HepG2 (cell line): ENCODE data around the gene MSANTD2. TPM values are rescaled to one million over a fixed set of nuclear protein-coding genes. Genes with fewer than 3 reads are reported as not detected.

ENCODE experiments used
- BCL3 ChIP-seq: sonication (generic); formaldehyde crosslinking; IDR thresholded peaks from 2 replicates; pipeline ENCODE4 v1.5.1; 2020; ENCODE audit warnings: mild to moderate bottlenecking, missing genetic modification reagents, moderate library complexity
- CREB3 ChIP-seq: sonication (generic); formaldehyde crosslinking; IDR thresholded peaks from 2 replicates; pipeline ENCODE4 v1.5.0; 2020; ENCODE audit warnings: missing genetic modification reagents
- HDAC2 ChIP-seq: sonication (generic); formaldehyde crosslinking; IDR thresholded peaks from 2 replicates; pipeline ENCODE4 v1.4.0; 2020; ENCODE audit warnings: missing genetic modification reagents
- LCORL ChIP-seq, 2 experiments: fragments of 450-650 bp in 1 of 2; sonication (generic) in 1 of 2; formaldehyde crosslinking in 1 of 2; IDR thresholded peaks; 2 replicates each; pipeline versions ENCODE4 v1.5.0 to v1.6.1; 2017 to 2020; ENCODE audit warnings: antibody characterized with exemption in 1 of 2, missing genetic modification reagents in 1 of 2
- MAX ChIP-seq: IDR thresholded peaks from 2 replicates; pipeline ENCODE4 v1.6.1; 2012; ENCODE audit warnings: inconsistent platforms
- MED1 ChIP-seq: sonication (generic); formaldehyde crosslinking; IDR thresholded peaks from 2 replicates; pipeline ENCODE4 v1.4.0; 2020; ENCODE audit warnings: missing genetic modification reagents
- MIER3 ChIP-seq: IDR thresholded peaks from 2 replicates; pipeline ENCODE4 v1.6.1; 2016; ENCODE audit warnings: missing compliant biosample characterization, borderline replicate concordance
- PBX3 ChIP-seq: sonication (generic); formaldehyde crosslinking; IDR thresholded peaks from 2 replicates; pipeline ENCODE4 v1.8.1; 2023; ENCODE audit warnings: missing genetic modification reagents, inconsistent platforms, borderline replicate concordance
- REL ChIP-seq: sonication (generic); formaldehyde crosslinking; conservative IDR thresholded peaks from 2 replicates; pipeline ENCODE4 v1.8.0; 2022; ENCODE audit warnings: mild to moderate bottlenecking, missing genetic modification reagents, moderate library complexity
- RNF219 ChIP-seq: sonication (generic); formaldehyde crosslinking; IDR thresholded peaks from 2 replicates; pipeline ENCODE4 v1.5.0; 2020; ENCODE audit warnings: mild to moderate bottlenecking, missing genetic modification reagents
- ZBTB10 ChIP-seq: sonication (generic); formaldehyde crosslinking; IDR thresholded peaks from 2 replicates; pipeline ENCODE4 v1.4.0; 2020; ENCODE audit warnings: missing genetic modification reagents, borderline replicate concordance
- ZBTB43 ChIP-seq: sonication (generic); formaldehyde crosslinking; conservative IDR thresholded peaks from 2 replicates; pipeline ENCODE4 v1.4.0; 2020; ENCODE audit warnings: missing genetic modification reagents
- ZNF431 ChIP-seq: sonication (generic); formaldehyde crosslinking; IDR thresholded peaks from 2 replicates; pipeline ENCODE4 v1.9.0; 2022; ENCODE audit warnings: missing genetic modification reagents, low read depth, mild to moderate bottlenecking, borderline replicate concordance
- ZNF703 ChIP-seq: sonication (generic); formaldehyde crosslinking; IDR thresholded peaks from 2 replicates; pipeline ENCODE4 v1.5.1; 2020; ENCODE audit warnings: missing genetic modification reagents, mild to moderate bottlenecking, moderate library complexity, borderline replicate concordance
- ZZZ3 ChIP-seq: sonication (generic); formaldehyde crosslinking; IDR thresholded peaks from 2 replicates; pipeline ENCODE4 v1.4.0; 2020; ENCODE audit warnings: missing genetic modification reagents, mild to moderate bottlenecking, borderline replicate concordance
- polyA plus RNA-seq, 8 experiments: library from polyadenylated mRNA; depleted of rRNA in 3 of 8; stranded (reverse) in 7 of 8; unstranded in 1 of 8; fragments of >200 nt; fragmentation: Illumina TruSeq in 4 of 8; extraction: Trizol in 4 of 8; gene quantifications; 2 replicates each; pipeline versions ENCODE4 v1.2.1 to v1.2.3, GENCODE V29; 2011 to 2016; ENCODE audit warnings: low read depth in 4 of 8, missing spikeins in 1 of 8, mixed read lengths in 1 of 8; ENCODE audit not compliant: insufficient read depth in 1 of 8
- total RNA-seq, 5 experiments: library from RNA; depleted of rRNA; stranded (reverse); fragments of >200 nt; fragmentation: Illumina TruSeq; extraction: Trizol; gene quantifications; 2 replicates each; pipeline ENCODE4 v1.2.3, GENCODE V29; 2016; ENCODE audit warnings: low read depth in 1 of 5

MSANTD2 gene
- total and polyA plus RNA-seq, 2 of the 13 experiments (the other 11 are each of a cell fraction or from before 2014, with no cell fraction given) = 8.7 to 10.1 TPM

GRCh38 chr11:124799348-124800225 is 619 bp downstream of the MSANTD2 start (continued):
- TF ChIP-seq BCL3 (no peak), CREB3 (peak; percentile 70; the same call in 1 of the 2 replicates), ZNF431 (CRISPR knock-in tag) (no peak), MIER3 (CRISPR knock-in tag) (peak; percentile 6; the same call in 1 of the 2 replicates), ZBTB10 (CRISPR knock-in tag) (no peak), MAX (peak; percentile 16; the same call in 1 of the 2 replicates), ZZZ3 (CRISPR knock-in tag) (no peak), REL (CRISPR knock-in tag) (0 out of 2 replicates have a peak, but pooled peaks have one; percentile 21), HDAC2 (CRISPR knock-in tag) (no peak), PBX3 (0 out of 2 replicates have a peak, but pooled peaks have one; percentile 11), MED1 (0 out of 2 replicates have a peak, but pooled peaks have one; percentile 17), ZBTB43 (CRISPR knock-in tag) (0 out of 2 replicates have a peak, but pooled peaks have one; percentile 21), ZNF703 (CRISPR knock-in tag) (0 out of 2 replicates have a peak, but pooled peaks have one; percentile 25), LCORL (IDR thresholded peaks at IDR 0.05) (no peak), LCORL (CRISPR knock-in tag; IDR thresholded peaks at IDR 0.05) (no peak), RNF219 (no peak)
